Sigmoid colon (tissue), 4 donors: ENCODE data around the gene MAVS.

ENCODE experiments used
- CTCF ChIP-seq, 4 experiments: fragments of 450-650 bp in 3 of 4; fragments of 200-600 bp in 1 of 4; IDR thresholded peaks; one replicate each; pipeline ENCODE4 v1.5.1; 2016 to 2019; ENCODE audit warnings: antibody characterized with exemption in 4 of 4, mild to moderate bottlenecking in 3 of 4, moderate library complexity in 2 of 4
- EP300 ChIP-seq, 4 donors: sonication (generic); formaldehyde crosslinking; IDR thresholded peaks; one replicate each; pipeline ENCODE4 v1.6.1; 2017; ENCODE audit warnings: antibody characterized with exemption in 4 of 4
- POLR2AphosphoS5 ChIP-seq, 4 donors: sonication (generic); formaldehyde crosslinking; IDR thresholded peaks; one replicate each; pipeline ENCODE4 v1.6.1; 2017; ENCODE audit warnings: antibody characterized with exemption in 4 of 4

GRCh38 chr20:3798373-3798768, 48.3 kb upstream of the MAVS start:
- no peak for TF ChIP-seq CTCF (IDR thresholded peaks at IDR 0.05)
- TF ChIP-seq EP300 (IDR thresholded peaks at IDR 0.05) = no peak
- TF ChIP-seq POLR2AphosphoS5 (IDR thresholded peaks at IDR 0.05) = no peak
